Osteocyte (in vitro differentiated cells): ENCODE data around the gene SLC25A51. TPM values are rescaled to one million over a fixed set of nuclear protein-coding genes. Genes with fewer than 3 reads are reported as not detected.
A peak's percentile ranks its signal among the peaks of the same experiment; 100 is the strongest.

Experiments used
- DNase-seq: peaks from one replicate; pipeline ENCODE4 v3.0.0; 2021; ENCODE audit warnings: mixed read lengths; ENCODE audit not compliant: unreplicated experiment; ENCODE audit errors: extremely low spot score
- H3K27ac Mint-ChIP-seq: one replicate; pipeline ENCODE4 v1.8.0; 2021; ENCODE audit warnings: mild to moderate bottlenecking, mixed read lengths; ENCODE audit not compliant: unreplicated experiment
- H3K27me3 Mint-ChIP-seq: one replicate; pipeline ENCODE4 v1.8.0; 2021; ENCODE audit warnings: mixed read lengths; ENCODE audit not compliant: unreplicated experiment
- H3K36me3 Mint-ChIP-seq: one replicate; pipeline ENCODE4 v1.8.0; 2021; ENCODE audit warnings: mixed read lengths; ENCODE audit not compliant: unreplicated experiment
- H3K4me1 Mint-ChIP-seq: one replicate; pipeline ENCODE4 v1.8.0; 2021; ENCODE audit warnings: mixed read lengths; ENCODE audit not compliant: unreplicated experiment
- H3K4me3 Mint-ChIP-seq: one replicate; pipeline ENCODE4 v1.8.0; 2021; ENCODE audit warnings: mild to moderate bottlenecking, moderate library complexity, mixed read lengths; ENCODE audit not compliant: unreplicated experiment
- H3K9me3 Mint-ChIP-seq: one replicate; pipeline ENCODE4 v1.8.0; 2021; ENCODE audit warnings: mixed read lengths; ENCODE audit not compliant: unreplicated experiment
- CTCF ChIP-seq: fragments of 200-600 bp; sonication (generic); IDR thresholded peaks from 2 replicates; pipeline ENCODE4 v1.5.0; 2021; ENCODE audit warnings: antibody characterized with exemption, mild to moderate bottlenecking, moderate library complexity
- total RNA-seq: library from RNA; stranded (reverse); gene quantifications from 2 replicates; pipeline ENCODE4 v1.2.1, GENCODE V29; 2021

Gene SLC25A51
- total RNA-seq, 1 donor from 2014 or later = 37.5 TPM

- Mint-ChIP-seq H3K9me3 (no peaks in the 10 kb centered on the region), H3K4me3 (no peak overlapping the region), H3K36me3 (peaks cover 24% of the 10 kb centered on the region), H3K27me3 (no peaks in the 10 kb centered on the region), H3K27ac (no peak overlapping the region), H3K4me1 (no peaks in the 10 kb centered on the region)
- DNase-seq = no peak
- no peak for TF ChIP-seq CTCF
Measured at GRCh38 chr9:37852222-37852621, 51.7 kb downstream of the SLC25A51 start.

GRCh38 chr9:37840560-37841194, 63.2 kb downstream of the SLC25A51 start:
- H3K36me3 Mint-ChIP-seq = peaks cover 12% of the 10 kb centered on the region
- no peaks in the 10 kb centered on the region for H3K27me3 Mint-ChIP-seq
- DNase-seq = no peak
- no peak overlapping the region for H3K4me3 Mint-ChIP-seq
- H3K27ac Mint-ChIP-seq = peak overlapping the region; percentile 52
- peaks cover 12% of the 10 kb centered on the region for H3K4me1 Mint-ChIP-seq
- TF ChIP-seq CTCF = no peak
- no peaks in the 10 kb centered on the region for H3K9me3 Mint-ChIP-seq

- peak overlapping the region; percentile 85 for H3K27ac Mint-ChIP-seq
- no peaks in the 10 kb centered on the region for H3K9me3 Mint-ChIP-seq
- H3K4me3 Mint-ChIP-seq = no peak overlapping the region
- H3K36me3 Mint-ChIP-seq = peaks cover 10% of the 10 kb centered on the region
- no peaks in the 10 kb centered on the region for H3K27me3 Mint-ChIP-seq
- peaks cover 12% of the 10 kb centered on the region for H3K4me1 Mint-ChIP-seq
- DNase-seq = no peak
- TF ChIP-seq CTCF = no peak
Measured at GRCh38 chr9:37839496-37840461, 64.1 kb downstream of the SLC25A51 start.

Other genes with a start within 250 kb of the SLC25A51 start
- 9.7 and 10.8 TPM in 2 replicates for gene TRMT10B, start 150.3 kb downstream of the SLC25A51 start, total RNA-seq
- 26.9 and 31.6 TPM in 2 replicates for gene EXOSC3, start 119.1 kb downstream of the SLC25A51 start, total RNA-seq
- gene DCAF10, start 103.3 kb downstream of the SLC25A51 start, total RNA-seq = 27.7 TPM in 2 replicates
- 16.7 and 18.3 TPM in 2 replicates for gene SHB, start 165.1 kb upstream of the SLC25A51 start, total RNA-seq